ENCODE measurements around the gene GNAQ.

Gene GNAQ

GRCh38 chr9:77956555-77956954 is 75.1 kb downstream of the GNAQ start:
- no peak overlapping the region for H3K4me3 ChIP-seq (ENCODE audit: low read depth, low read length)
- DNase-seq = no peak

GRCh38 chr9:77954666-77955015 is 77.0 kb downstream of the GNAQ start:
- no peaks in the 10 kb centered on the region for H3K79me1 ChIP-seq (ENCODE audit: low read length)
- no peaks in the 10 kb centered on the region for H3K79me2 ChIP-seq (ENCODE audit: control insufficient read depth, insufficient read depth, low read length, poor library complexity)
- H3K36me3 ChIP-seq (ENCODE audit: control insufficient read depth in 1 of 2, insufficient read depth in 2 of 2, low read length in 2 of 2) = no peaks in the 10 kb centered on the region
- no peak overlapping the region for H2BK5ac ChIP-seq (ENCODE audit: low read depth, low read length, poor library complexity)
- H3K9ac ChIP-seq (ENCODE audit: low read length) = no peak overlapping the region
- no peak for DNase-seq
- no peaks in the 10 kb centered on the region for H3K27me3 ChIP-seq (ENCODE audit: insufficient read depth, low read length)
- H2BK120ac ChIP-seq (ENCODE audit: insufficient read depth, low read length, poor library complexity) = no peak overlapping the region
- peaks cover 0 to 6% of the 10 kb centered on the region in 2 experiments for H3K4me1 ChIP-seq (ENCODE audit: control insufficient read depth in 1 of 2, insufficient read depth in 2 of 2, low read length in 2 of 2)
- H2AK5ac ChIP-seq (ENCODE audit: low read length) = no peak overlapping the region
- H3K4me3 ChIP-seq (ENCODE audit: low read depth, low read length) = no peak overlapping the region
- H4K8ac ChIP-seq (ENCODE audit: low read depth, low read length) = no peak overlapping the region
- no peak overlapping the region for H3K23ac ChIP-seq (ENCODE audit: low read length)
- H3K9me3 ChIP-seq (ENCODE audit: insufficient read depth, low read depth, low read length) = no peaks in the 10 kb centered on the region
- H3K4me2 ChIP-seq (ENCODE audit: low read length) = no peak overlapping the region
- no CpG with 5 or more reads among the region's 5 CpGs for WGBS (ENCODE audit: extremely low coverage, insufficient coverage, insufficient read length)
- H2AFZ ChIP-seq (ENCODE audit: insufficient read depth, low read length, poor library complexity) = no peak overlapping the region
- no peak overlapping the region for H2BK12ac ChIP-seq (ENCODE audit: low read length)
- H3K18ac ChIP-seq (ENCODE audit: low read length) = no peak overlapping the region
- H3K14ac ChIP-seq (ENCODE audit: low read length) = no peak overlapping the region
- no peak overlapping the region for H4K12ac ChIP-seq (ENCODE audit: low read depth, low read length)
- no peak overlapping the region for H3K4ac ChIP-seq (ENCODE audit: low read depth, low read length)
- H4K91ac ChIP-seq (ENCODE audit: low read depth, low read length) = no peak overlapping the region
- H3K27ac ChIP-seq (ENCODE audit: low read depth, low read length) = no peak overlapping the region

More at GRCh38 chr9:77956555-77956954, 75.1 kb downstream of the GNAQ start:
- H3K27ac ChIP-seq (ENCODE audit: low read depth, low read length) = no peak overlapping the region
- no peak overlapping the region for H3K4ac ChIP-seq (ENCODE audit: low read depth, low read length)
- H3K9ac ChIP-seq (ENCODE audit: low read length) = no peak overlapping the region
- H4K8ac ChIP-seq (ENCODE audit: low read depth, low read length) = no peak overlapping the region
- H3K18ac ChIP-seq (ENCODE audit: low read length) = no peak overlapping the region
- H2AK5ac ChIP-seq (ENCODE audit: low read length) = no peak overlapping the region
- no peak overlapping the region for H3K4me2 ChIP-seq (ENCODE audit: low read length)
- H2BK5ac ChIP-seq (ENCODE audit: low read depth, low read length, poor library complexity) = no peak overlapping the region
- no peak overlapping the region for H2BK12ac ChIP-seq (ENCODE audit: low read length)
- WGBS (ENCODE audit: extremely low coverage, insufficient coverage, insufficient read length) = no CpG with 5 or more reads among the region's 2 CpGs
- no peak overlapping the region for H4K91ac ChIP-seq (ENCODE audit: low read depth, low read length)
- H3K4me1 ChIP-seq (ENCODE audit: control insufficient read depth in 1 of 2, insufficient read depth in 2 of 2, low read length in 2 of 2) = peaks cover 4 to 11% of the 10 kb centered on the region in 2 experiments
- no peaks in the 10 kb centered on the region for H3K27me3 ChIP-seq (ENCODE audit: insufficient read depth, low read length)
- no peak overlapping the region for H4K12ac ChIP-seq (ENCODE audit: low read depth, low read length)
- no peaks in the 10 kb centered on the region for H3K79me1 ChIP-seq (ENCODE audit: low read length)
- no peaks in the 10 kb centered on the region for H3K9me3 ChIP-seq (ENCODE audit: insufficient read depth, low read depth, low read length)
- H2AFZ ChIP-seq (ENCODE audit: insufficient read depth, low read length, poor library complexity) = no peak overlapping the region
- no peaks in the 10 kb centered on the region for H3K36me3 ChIP-seq (ENCODE audit: control insufficient read depth in 1 of 2, insufficient read depth in 2 of 2, low read length in 2 of 2)
- no peak overlapping the region for H3K23ac ChIP-seq (ENCODE audit: low read length)
- H3K14ac ChIP-seq (ENCODE audit: low read length) = no peak overlapping the region
- H2BK120ac ChIP-seq (ENCODE audit: insufficient read depth, low read length, poor library complexity) = no peak overlapping the region
- H3K79me2 ChIP-seq (ENCODE audit: control insufficient read depth, insufficient read depth, low read length, poor library complexity) = peaks cover 2% of the 10 kb centered on the region

GRCh38 chr9:77954013-77954665 is 77.5 kb downstream of the GNAQ start:
- Histone ChIP-seq H2BK120ac (ENCODE audit: insufficient read depth, low read length, poor library complexity) (no peak overlapping the region), H3K79me1 (ENCODE audit: low read length) (no peaks in the 10 kb centered on the region), H3K27me3 (ENCODE audit: insufficient read depth, low read length) (no peaks in the 10 kb centered on the region), H3K27ac (ENCODE audit: low read depth, low read length) (no peak overlapping the region), H2AFZ (ENCODE audit: insufficient read depth, low read length, poor library complexity) (no peak overlapping the region), H3K79me2 (ENCODE audit: control insufficient read depth, insufficient read depth, low read length, poor library complexity) (no peaks in the 10 kb centered on the region), H4K91ac (ENCODE audit: low read depth, low read length) (no peak overlapping the region), H3K4me1 (ENCODE audit: control insufficient read depth in 1 of 2, insufficient read depth in 2 of 2, low read length in 2 of 2) (peaks cover 0 to 6% of the 10 kb centered on the region in 2 experiments), H4K8ac (ENCODE audit: low read depth, low read length) (no peak overlapping the region), H2BK5ac (ENCODE audit: low read depth, low read length, poor library complexity) (no peak overlapping the region), H3K9ac (ENCODE audit: low read length) (no peak overlapping the region), H2AK5ac (ENCODE audit: low read length) (no peak overlapping the region), H3K4me3 (ENCODE audit: low read depth, low read length) (no peak overlapping the region), H3K23ac (ENCODE audit: low read length) (no peak overlapping the region), H4K12ac (ENCODE audit: low read depth, low read length) (no peak overlapping the region), H3K4ac (ENCODE audit: low read depth, low read length) (no peak overlapping the region), H2BK12ac (ENCODE audit: low read length) (no peak overlapping the region), H3K4me2 (ENCODE audit: low read length) (no peak overlapping the region), H3K14ac (ENCODE audit: low read length) (no peak overlapping the region), H3K9me3 (ENCODE audit: insufficient read depth, low read depth, low read length) (no peaks in the 10 kb centered on the region), H3K18ac (ENCODE audit: low read length) (no peak overlapping the region), H3K36me3 (ENCODE audit: control insufficient read depth in 1 of 2, insufficient read depth in 2 of 2, low read length in 2 of 2) (no peaks in the 10 kb centered on the region)
- DNase-seq = peak in 1 of 2 donors; percentile 28
- no CpG with 5 or more reads among the region's 6 CpGs for WGBS (ENCODE audit: extremely low coverage, insufficient coverage, insufficient read length)

- no peak overlapping the region for H3K23ac ChIP-seq (ENCODE audit: low read length)
- no peak overlapping the region for H3K4me3 ChIP-seq (ENCODE audit: low read depth, low read length)
- H3K27ac ChIP-seq (ENCODE audit: low read depth, low read length) = no peak overlapping the region
- no peak overlapping the region for H2AFZ ChIP-seq (ENCODE audit: insufficient read depth, low read length, poor library complexity)
- H3K27me3 ChIP-seq (ENCODE audit: insufficient read depth, low read length) = no peaks in the 10 kb centered on the region
- H3K79me1 ChIP-seq (ENCODE audit: low read length) = no peaks in the 10 kb centered on the region
- H3K36me3 ChIP-seq (ENCODE audit: control insufficient read depth in 1 of 2, insufficient read depth in 2 of 2, low read length in 2 of 2) = no peaks in the 10 kb centered on the region
- H2AK5ac ChIP-seq (ENCODE audit: low read length) = no peak overlapping the region
- no peak overlapping the region for H3K9ac ChIP-seq (ENCODE audit: low read length)
- H2BK120ac ChIP-seq (ENCODE audit: insufficient read depth, low read length, poor library complexity) = no peak overlapping the region
- no peak overlapping the region for H3K14ac ChIP-seq (ENCODE audit: low read length)
- peaks cover 0 to 6% of the 10 kb centered on the region in 2 experiments for H3K4me1 ChIP-seq (ENCODE audit: control insufficient read depth in 1 of 2, insufficient read depth in 2 of 2, low read length in 2 of 2)
- no peak overlapping the region for H3K18ac ChIP-seq (ENCODE audit: low read length)
- no peak overlapping the region for H2BK5ac ChIP-seq (ENCODE audit: low read depth, low read length, poor library complexity)
- no peak overlapping the region for H3K4ac ChIP-seq (ENCODE audit: low read depth, low read length)
- no peak overlapping the region for H3K4me2 ChIP-seq (ENCODE audit: low read length)
- H4K12ac ChIP-seq (ENCODE audit: low read depth, low read length) = no peak overlapping the region
- no peak overlapping the region for H2BK12ac ChIP-seq (ENCODE audit: low read length)
- no peaks in the 10 kb centered on the region for H3K79me2 ChIP-seq (ENCODE audit: control insufficient read depth, insufficient read depth, low read length, poor library complexity)
- H4K8ac ChIP-seq (ENCODE audit: low read depth, low read length) = no peak overlapping the region
- H3K9me3 ChIP-seq (ENCODE audit: insufficient read depth, low read depth, low read length) = no peaks in the 10 kb centered on the region
- DNase-seq = no peak
- H4K91ac ChIP-seq (ENCODE audit: low read depth, low read length) = no peak overlapping the region
These were observed 78.0 kb downstream of the GNAQ start for GRCh38 chr9:77953590-77953989.
